ENCODE measurements around the gene NUDT15. TPM values are rescaled to one million over a fixed set of nuclear protein-coding genes. Genes with fewer than 3 reads are reported as not detected.
A peak's percentile ranks its signal among the peaks of the same experiment; 100 is the strongest.

NUDT15 gene
- polyA plus RNA-seq, 1 donor from 2014 or later: 23.0 TPM

DNA sequence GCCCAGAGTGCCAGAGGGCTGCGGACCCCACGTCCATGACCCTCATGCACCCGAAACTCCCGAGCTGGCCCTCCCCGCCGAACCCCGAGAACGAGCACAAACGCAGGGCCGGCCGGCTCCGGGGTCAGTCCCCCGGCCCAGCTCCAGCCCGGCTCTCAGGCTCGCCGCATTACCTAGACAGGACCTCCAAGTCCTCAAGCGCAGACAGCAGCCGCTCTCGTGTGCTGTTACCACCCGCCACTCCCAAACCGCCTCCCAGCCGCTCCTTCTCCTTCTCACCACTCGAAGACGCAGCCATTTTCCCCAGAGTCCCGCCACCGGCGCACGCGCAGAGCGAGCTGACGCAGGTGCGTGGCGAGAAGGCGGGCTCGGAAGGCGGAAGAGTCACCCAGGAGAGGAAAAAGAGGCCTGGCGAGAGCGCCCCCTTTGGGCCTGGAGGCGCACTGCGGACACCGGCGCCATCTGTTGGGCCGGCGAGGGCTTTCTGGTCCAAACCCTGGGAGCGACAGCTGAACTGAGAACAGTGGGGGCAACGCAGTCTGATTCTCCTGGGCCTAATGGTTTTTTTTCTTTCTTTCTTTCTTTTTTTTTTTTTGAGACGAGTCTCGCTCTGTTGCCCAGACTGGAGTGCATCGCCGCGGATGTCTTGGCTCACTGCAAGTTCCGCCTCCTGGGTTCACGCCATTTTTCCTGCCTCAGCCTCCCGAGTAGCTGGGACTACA, 57.4 kb downstream of the NUDT15 start, which contains the start of gene MED4:
TSS of gene MED4 (minus strand) at position 324 of the 722 bp plus-strand sequence. CDS start at position 298, 26 bp downstream.
- peak within 1 kb of the TSS; percentile 91 for H2AFZ ChIP-seq (ENCODE audit: low read depth, low read length)

GRCh38 chr13:48096670-48097069, 59.1 kb downstream of the NUDT15 start:
- Histone ChIP-seq H4K20me1 (ENCODE audit: insufficient read depth) (no peaks in the 10 kb centered on the region), H3F3A (ENCODE audit: insufficient read depth, low read length, poor library complexity, severe bottlenecking) (no peaks in the 10 kb centered on the region), H3K79me2 (replicated peaks; ENCODE audit: insufficient read depth, low read length) (peaks cover 30% of the 10 kb centered on the region), H3K9ac (ENCODE audit: low read length) (no peak overlapping the region), H3K27ac (ENCODE audit: low read length) (no peak overlapping the region), H3K9me3 (ENCODE audit: low read length) (no peaks in the 10 kb centered on the region), H3K4me3 (ENCODE audit: low read length) (no peak overlapping the region), H3K27me3 (ENCODE audit: insufficient read depth, low read depth, low read length) (no peaks in the 10 kb centered on the region), H2AFZ (ENCODE audit: low read depth, low read length) (no peak overlapping the region), H3K4me2 (ENCODE audit: low read length) (no peak overlapping the region), H3K9me2 (ENCODE audit: insufficient read depth, low read length) (no peaks in the 10 kb centered on the region), H3K36me3 (ENCODE audit: insufficient read depth, low read length) (no peaks in the 10 kb centered on the region)
- TF ChIP-seq SMC3 (conservative IDR thresholded peaks at IDR 0.05; ENCODE audit: poor library complexity) (no peak), POLR2AphosphoS5 (IDR thresholded peaks at IDR 0.05) (no peak), REST (IDR thresholded peaks at IDR 0.05; ENCODE audit: borderline replicate concordance) (no peak), RAD21 (conservative IDR thresholded peaks at IDR 0.05) (no peak), MXI1 (conservative IDR thresholded peaks at IDR 0.05; ENCODE audit: poor library complexity, severe bottlenecking) (no peak), TAF1 (IDR thresholded peaks at IDR 0.05; ENCODE audit: low read depth) (no peak), EP300 (conservative IDR thresholded peaks at IDR 0.05; ENCODE audit: poor library complexity, severe bottlenecking) (no peak), EZH2 (IDR thresholded peaks at IDR 0.05; ENCODE audit: borderline replicate concordance, insufficient read depth, low read length, poor library complexity, severe bottlenecking) (no peak)

More for the DNA sequence above, 57.4 kb downstream of the NUDT15 start, which contains the start of gene MED4:
- no peaks in the 10 kb centered on the region for H3K27me3 ChIP-seq (ENCODE audit: insufficient read depth, low read depth, low read length)
- H3K36me3 ChIP-seq (ENCODE audit: insufficient read depth, low read length): no peaks in the 10 kb centered on the region
- H3K4me2 ChIP-seq (ENCODE audit: low read length): peak within 1 kb of the TSS; percentile 95
- H3K27ac ChIP-seq (ENCODE audit: low read length): peak within 1 kb of the TSS; percentile 85
- H3K9me2 ChIP-seq (ENCODE audit: insufficient read depth, low read length): no peaks in the 10 kb centered on the region
- peak within 1 kb of the TSS; percentile 96 for H3K9ac ChIP-seq (ENCODE audit: low read length)
- H3F3A ChIP-seq (ENCODE audit: insufficient read depth, low read length, poor library complexity, severe bottlenecking): no peaks in the 10 kb centered on the region
- H3K79me2 ChIP-seq (replicated peaks; ENCODE audit: insufficient read depth, low read length): peaks cover 45% of the 10 kb centered on the region
- H3K9me3 ChIP-seq (ENCODE audit: low read length): no peaks in the 10 kb centered on the region
- TF ChIP-seq TAF1 (IDR thresholded peaks at IDR 0.05; ENCODE audit: low read depth): peak; percentile 93
- TF ChIP-seq, protein P1, sequence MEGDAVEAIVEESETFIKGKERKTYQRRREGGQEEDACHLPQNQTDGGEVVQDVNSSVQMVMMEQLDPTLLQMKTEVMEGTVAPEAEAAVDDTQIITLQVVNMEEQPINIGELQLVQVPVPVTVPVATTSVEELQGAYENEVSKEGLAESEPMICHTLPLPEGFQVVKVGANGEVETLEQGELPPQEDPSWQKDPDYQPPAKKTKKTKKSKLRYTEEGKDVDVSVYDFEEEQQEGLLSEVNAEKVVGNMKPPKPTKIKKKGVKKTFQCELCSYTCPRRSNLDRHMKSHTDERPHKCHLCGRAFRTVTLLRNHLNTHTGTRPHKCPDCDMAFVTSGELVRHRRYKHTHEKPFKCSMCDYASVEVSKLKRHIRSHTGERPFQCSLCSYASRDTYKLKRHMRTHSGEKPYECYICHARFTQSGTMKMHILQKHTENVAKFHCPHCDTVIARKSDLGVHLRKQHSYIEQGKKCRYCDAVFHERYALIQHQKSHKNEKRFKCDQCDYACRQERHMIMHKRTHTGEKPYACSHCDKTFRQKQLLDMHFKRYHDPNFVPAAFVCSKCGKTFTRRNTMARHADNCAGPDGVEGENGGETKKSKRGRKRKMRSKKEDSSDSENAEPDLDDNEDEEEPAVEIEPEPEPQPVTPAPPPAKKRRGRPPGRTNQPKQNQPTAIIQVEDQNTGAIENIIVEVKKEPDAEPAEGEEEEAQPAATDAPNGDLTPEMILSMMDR (IDR thresholded peaks at IDR 0.05; ENCODE audit: poor library complexity, severe bottlenecking): peak; percentile 100
- TF ChIP-seq POLR2AphosphoS5 (IDR thresholded peaks at IDR 0.05): peak; percentile 97
- peak; percentile 48 for TF ChIP-seq EP300 (conservative IDR thresholded peaks at IDR 0.05; ENCODE audit: poor library complexity, severe bottlenecking)
- TF ChIP-seq RAD21 (conservative IDR thresholded peaks at IDR 0.05): peak; percentile 73
- peak; percentile 91 for TF ChIP-seq REST (IDR thresholded peaks at IDR 0.05; ENCODE audit: borderline replicate concordance)
- TF ChIP-seq EZH2 (IDR thresholded peaks at IDR 0.05; ENCODE audit: borderline replicate concordance, insufficient read depth, low read length, poor library complexity, severe bottlenecking): no peak
- peak; percentile 85 for TF ChIP-seq SMC3 (conservative IDR thresholded peaks at IDR 0.05; ENCODE audit: poor library complexity)
- TF ChIP-seq MXI1 (conservative IDR thresholded peaks at IDR 0.05; ENCODE audit: poor library complexity, severe bottlenecking): peak; percentile 64
- H3K4me3 ChIP-seq (ENCODE audit: low read length): peak within 1 kb of the TSS; percentile 95
- H4K20me1 ChIP-seq (ENCODE audit: insufficient read depth): no peaks in the 10 kb centered on the region
